ELF-1 (cell line): ENCODE measurements around the gene SPSB4.
"Not testable (repeated sequence)": the region's sequence is repeated elsewhere in the genome, so short reads cannot be mapped to it uniquely, and the experiment has no call there.

Experiments
- DNase-seq: peaks from one replicate; pipeline ENCODE4 v3.0.0-alpha.2; 2016; ENCODE audit warnings: low read depth, low spot score

SPSB4 gene

DNA sequence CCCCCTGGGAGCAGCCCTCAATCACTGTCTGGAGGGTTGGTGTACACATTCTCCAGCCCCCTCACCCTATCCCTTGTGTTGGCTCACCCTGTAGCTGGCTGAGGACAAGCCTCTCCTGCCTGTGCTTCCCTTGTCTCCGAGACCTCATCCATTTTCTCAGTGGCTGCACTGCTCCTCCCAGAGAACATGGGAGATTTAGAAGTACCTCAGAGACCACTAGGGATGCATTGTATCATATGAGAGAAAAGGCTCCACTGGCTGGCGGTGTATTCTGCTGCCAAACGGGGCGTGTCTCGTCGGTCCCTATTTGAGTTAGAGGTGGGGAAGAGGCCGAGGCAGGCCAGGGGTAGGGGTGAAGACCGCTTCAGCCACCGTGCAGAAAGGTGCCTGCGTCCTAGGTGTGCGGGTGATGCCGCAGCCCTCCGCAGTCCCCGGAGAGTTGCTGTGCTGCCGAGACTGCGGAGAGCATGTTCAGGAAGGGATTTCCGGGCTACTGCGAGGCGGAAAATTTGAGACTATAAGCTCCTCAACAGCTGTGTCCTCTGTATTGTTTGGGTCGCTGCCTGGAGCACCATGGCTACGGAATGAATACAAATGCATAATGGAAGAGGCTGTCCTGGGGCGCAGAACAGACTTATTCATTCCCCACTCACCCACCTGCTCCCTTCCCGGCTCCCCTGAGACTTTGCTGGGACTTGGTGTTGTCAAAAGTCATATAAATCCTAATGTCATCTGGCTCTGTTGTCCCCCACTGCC is 43.8 kb downstream of the SPSB4 start:
- peak; percentile 32 for DNase-seq

DNA sequence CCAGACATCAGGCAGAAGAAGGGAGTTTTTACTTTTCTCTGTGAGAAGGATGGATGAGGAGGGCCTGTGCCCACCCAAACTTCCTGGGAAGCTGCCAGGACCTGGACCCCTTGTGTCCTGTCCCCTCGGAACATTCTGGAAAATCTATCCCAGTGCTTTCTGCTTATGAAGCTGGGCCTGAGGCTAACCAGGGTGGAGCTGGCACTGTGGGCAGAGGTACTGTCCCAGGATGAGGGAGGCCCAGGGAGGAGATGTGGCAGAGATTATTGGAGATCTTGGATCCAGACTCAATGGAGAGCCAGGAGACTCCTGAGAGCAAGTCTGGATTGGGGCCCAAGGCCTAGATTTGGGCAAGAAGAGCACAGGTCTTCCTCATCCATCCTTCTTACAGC is 44.4 kb downstream of the SPSB4 start:
- DNase-seq = no peak

DNA sequence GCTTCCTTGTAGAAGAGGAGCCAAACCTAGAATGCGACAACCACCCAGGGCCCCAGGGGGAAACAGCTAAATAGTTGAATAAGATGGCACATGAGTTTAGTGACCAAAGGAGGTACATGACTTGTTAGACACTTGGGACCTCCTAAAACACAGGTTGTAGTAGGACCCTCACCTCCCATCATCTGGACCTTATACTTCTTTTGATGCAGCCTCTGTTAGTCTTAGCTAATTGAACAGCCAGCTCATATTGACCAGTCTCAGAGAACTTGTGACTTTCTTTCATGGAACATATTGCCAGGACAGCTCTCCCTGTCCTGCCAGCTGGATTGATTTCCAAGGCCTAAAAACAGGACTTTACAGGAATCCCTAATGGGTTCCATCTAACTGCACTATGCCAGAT is 45.0 kb downstream of the SPSB4 start:
- DNase-seq = no peak

DNA sequence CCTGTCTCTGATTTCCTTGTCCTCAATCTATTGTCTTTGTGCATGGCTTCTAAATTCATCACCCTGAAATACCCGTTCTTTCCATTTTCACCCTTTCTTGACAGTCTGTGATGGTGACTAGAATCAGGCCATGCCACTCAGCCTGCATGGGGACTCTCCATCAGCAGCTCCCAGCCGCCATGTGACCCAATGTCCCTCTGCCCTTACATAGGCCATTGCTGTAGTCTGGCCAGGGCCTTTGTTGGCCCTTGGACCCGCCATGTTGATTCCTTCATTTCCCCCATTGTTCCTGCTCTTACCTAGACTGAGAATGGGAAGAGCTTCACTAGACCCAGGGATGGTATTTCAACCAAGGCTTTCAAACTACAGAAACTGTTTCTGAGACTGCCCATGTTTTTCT is 45.8 kb downstream of the SPSB4 start:
- no peak for DNase-seq

DNA sequence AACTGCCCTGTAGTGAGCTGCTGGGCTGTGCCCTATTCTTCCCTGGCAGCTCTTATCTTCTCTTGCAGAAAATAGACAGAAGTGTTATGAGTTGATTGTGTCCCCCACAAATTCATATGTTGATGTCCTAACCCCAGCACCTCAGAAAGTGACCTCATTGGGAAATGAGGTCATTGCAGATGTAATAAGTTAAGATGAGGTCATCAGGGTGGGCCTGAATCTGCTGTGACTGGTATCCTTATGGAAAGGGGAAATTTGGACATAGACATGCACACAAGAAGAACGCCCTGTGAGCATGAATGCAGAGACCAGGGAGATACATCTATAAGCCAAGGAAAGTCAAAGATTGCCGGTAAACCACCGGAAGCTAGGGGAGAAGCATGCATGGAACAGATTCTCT is 49.0 kb downstream of the SPSB4 start:
- DNase-seq = no peak

DNA sequence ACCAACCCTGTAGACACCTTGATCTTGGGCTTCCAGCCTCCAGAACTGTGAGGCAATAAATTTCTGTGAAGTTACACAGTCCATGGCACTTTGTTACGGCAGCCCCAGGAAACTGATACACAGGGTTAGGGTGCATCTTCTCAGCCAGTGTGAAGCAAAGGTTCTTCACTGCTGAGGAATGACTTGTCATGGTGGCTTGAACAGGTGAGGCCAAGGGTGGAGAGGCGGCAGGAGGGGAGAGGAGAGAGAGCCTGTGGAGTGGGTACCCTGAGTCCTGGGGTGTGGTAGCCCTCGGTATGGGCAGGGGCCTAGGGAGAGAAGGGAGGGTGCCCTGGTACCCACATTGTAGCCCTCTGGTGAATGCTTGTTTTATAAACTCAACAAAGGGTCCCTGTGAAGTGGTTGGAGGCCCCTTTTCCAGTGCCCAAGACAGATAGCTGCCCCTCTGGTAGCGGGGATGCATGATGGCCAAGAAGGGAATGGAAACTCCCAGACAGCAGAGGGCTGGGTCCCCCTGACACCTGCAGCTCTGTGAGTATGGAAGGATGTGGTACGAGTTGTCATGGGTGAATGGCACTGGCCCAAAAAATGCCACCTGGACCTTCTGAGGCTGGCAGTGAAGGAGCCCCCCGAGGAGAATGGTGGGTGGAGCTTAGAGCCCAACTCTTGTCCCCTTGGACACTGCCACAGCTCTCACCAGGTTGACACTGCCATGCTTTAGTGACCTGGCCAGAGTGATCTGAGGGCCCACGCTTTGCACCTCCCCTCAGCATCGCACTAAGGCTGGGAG is 49.6 kb downstream of the SPSB4 start:
- no peak for DNase-seq

DNA sequence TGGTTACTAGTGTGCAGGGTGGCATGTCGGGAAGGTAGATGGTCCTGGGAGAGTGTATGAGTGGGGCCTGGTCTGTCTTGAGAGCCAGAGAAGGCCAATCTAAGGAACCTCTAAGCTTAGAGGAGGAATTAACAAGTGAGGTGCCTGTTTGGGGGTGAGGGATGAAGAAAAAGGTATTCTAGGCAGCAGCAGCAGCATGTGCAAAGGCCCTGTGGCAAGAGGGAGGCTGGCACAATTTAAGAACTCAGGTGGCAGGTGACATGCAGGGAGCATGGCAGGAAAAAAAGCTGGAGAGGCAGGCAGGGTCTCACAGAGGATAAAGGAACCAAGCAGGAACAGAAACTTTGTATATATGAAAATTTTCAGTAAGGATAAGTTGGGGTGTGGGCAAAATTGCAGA is 51.2 kb downstream of the SPSB4 start:
- no peak for DNase-seq

DNA sequence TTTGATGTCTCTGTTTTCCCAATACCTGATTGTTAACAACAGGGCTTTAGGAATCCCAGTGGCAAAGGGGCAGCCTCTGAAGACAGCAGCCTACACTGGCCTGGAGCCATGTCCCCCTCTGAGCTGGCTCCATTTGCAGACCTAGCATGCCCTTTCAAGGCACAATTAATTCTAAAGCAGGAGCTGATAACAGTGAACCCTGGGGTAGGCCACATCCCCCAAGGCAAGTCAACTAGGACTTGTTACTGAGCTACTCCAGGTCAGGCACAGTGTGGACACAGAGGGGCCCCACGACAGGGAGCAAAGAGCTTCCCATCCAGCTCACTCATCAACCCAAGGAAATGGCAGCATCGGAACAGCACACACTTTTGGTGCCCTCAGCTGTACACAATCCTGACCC is 51.9 kb downstream of the SPSB4 start:
- peak; percentile 90 for DNase-seq

DNA sequence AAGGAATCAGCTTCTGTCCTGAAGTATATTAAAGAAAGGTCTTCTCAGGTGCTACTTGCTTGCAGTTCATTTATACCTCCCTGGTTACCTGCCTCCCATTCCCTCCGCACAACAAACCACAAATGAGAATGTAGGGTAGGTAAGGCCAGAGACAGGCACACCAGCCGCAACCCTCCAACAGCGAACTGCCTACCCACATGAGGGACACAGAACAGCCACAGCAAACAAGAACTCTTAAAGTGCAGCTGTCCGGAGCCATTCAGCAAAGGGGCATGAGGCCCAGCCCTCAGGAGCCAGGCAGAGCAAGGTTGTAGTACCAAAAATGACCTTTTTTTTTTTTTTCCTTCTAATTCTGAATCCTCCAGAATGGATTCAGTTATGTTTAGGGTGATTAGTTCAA is 52.4 kb downstream of the SPSB4 start:
- DNase-seq = no peak

DNA sequence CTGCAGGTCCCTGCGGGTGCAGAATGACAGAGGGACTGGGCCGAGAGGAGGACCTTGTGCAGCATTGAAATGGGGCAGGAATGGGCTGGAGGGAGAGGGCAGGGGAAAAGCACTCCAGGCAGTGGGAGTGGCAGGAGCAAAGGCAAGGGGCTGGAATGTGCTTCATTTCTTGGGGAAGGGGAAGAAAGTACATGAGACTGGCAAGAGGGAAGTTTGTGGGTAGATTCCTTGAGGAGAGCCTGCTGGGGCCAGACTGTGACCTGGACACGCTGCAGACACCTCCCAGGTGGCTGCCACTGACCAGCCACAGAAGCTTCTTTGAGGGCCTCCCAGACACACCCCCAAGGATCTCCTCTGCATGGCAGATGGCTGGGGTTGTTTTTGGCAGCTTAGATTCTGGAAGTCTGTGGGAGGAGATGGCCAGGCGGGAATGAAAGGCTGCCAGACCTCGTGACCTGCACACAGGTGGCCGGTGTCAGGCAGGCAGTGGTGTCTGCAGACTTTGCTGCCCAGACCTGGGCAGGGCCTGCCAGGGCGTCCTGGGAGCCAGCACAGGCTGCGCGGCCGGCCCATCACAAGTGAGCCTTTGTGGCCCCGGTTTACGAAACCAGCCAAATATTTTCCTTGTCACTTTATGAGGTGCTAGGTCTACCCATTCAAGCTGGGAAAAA is 53.1 kb downstream of the SPSB4 start:
- peak; percentile 78 for DNase-seq

DNA sequence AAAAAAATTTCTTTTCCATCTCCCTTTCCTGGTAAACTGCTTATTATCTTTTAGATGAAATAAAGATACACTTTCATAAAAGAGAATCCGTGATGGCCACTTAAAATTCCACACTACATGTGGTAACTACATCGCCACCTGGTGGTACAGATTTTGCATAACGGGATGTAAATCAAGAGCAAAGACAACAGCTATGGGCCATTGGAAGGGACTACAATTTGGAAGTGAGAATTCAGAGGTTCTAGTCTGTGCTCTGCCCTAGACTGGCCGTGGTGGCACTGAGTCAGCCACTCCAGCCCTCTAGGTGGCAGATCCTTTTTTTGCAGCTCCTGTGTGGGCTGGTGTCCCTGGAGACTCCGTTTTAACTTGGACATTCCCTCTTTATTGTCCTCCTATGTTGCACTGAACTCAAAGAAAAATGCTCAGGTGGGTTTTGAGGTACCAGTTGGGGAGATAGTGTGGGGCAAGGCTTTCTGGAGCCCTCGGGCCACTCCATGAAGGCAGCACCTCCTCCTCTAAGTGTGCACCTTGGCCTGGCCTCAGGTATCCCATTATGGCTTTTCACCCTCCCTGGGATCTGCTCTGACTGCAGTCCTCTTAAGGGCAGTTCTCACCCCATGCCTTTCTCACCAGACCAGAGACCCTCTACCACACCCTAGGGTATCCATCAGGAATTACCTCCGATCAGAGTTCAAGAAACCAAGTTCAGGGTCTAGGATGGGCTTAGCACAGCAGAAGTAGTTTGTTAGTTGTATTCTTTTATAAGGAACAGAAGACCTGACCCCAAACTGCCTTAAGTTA is 54.9 kb downstream of the SPSB4 start:
- peak; percentile 39 for DNase-seq

DNA sequence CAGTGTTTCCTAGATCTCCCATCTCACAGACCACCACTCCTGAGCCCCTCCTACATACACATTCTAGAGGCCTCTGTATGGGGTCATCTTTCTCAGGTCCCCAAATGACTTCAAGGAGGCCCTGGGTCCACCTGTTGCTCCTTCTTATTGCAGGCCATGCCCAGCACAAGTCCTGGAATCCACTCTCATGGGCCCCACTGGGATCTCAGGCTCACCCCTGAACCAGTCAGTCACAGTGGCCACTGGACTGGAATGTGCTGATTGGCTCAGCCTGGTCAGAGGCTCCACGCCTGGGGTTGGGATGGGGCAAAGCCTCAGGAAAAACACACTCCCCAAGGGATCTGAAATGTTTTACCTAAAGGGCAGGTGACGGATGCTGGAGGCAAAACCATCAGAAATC is 55.7 kb downstream of the SPSB4 start:
- DNase-seq = no peak

DNA sequence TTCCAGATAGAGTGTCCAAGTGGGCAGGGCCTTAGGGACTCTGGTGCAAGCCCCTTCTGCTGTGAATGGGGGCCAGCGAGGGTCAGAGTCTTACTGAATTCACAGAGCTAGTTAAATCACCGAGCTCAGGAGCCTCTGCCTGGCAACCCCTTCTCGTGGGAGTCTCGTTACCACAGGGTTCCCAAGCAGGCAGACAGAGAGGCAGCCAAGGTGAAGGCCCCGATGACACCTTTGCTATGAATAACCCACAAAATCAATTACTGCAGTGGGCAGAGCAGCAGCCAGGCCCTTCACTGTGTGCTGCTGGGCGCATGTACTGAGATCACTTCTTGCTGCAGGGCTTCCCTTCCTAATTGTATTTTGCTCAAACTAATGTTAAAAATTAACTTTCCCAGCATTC is 56.9 kb downstream of the SPSB4 start:
- no peak for DNase-seq

DNA sequence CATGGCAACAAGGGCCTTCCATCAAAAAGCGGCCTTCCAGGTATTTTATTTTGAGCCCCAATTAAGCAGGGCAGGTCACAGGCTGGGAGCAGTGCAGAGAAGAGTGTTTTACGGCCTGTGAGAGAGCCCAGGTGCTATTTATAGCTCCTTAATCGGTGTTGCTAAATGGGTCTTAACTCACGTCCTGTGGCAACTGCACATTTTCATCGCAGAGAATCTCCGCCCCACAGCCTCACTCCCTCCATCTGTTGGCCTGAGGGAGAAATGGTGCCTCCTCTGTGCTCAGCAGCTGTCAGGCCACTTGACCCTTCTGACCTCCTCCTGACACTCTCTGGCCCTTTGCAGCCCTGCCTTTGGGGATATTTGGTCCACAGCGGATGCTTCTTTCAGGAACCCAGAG is 58.6 kb downstream of the SPSB4 start:
- DNase-seq = peak; percentile 64

DNA sequence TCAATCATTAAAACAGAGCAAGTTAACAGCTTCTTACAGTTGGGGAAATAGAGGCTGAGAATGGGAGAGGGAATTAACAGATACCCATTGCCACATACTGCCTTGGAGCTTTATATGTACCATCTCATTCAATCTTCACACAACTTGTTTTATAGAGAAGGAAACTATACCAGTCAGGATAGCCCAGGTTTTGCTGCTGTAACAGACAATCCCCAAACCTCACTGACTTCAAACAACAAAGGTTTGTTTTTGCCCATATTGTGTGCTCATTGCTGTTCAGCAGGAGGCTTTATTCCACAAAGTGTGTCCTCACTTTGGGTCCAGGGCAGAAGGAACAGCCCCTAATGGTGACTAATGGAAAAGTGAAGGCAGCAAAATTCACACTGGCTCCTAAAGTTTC is 59.2 kb downstream of the SPSB4 start:
- no peak for DNase-seq

DNA sequence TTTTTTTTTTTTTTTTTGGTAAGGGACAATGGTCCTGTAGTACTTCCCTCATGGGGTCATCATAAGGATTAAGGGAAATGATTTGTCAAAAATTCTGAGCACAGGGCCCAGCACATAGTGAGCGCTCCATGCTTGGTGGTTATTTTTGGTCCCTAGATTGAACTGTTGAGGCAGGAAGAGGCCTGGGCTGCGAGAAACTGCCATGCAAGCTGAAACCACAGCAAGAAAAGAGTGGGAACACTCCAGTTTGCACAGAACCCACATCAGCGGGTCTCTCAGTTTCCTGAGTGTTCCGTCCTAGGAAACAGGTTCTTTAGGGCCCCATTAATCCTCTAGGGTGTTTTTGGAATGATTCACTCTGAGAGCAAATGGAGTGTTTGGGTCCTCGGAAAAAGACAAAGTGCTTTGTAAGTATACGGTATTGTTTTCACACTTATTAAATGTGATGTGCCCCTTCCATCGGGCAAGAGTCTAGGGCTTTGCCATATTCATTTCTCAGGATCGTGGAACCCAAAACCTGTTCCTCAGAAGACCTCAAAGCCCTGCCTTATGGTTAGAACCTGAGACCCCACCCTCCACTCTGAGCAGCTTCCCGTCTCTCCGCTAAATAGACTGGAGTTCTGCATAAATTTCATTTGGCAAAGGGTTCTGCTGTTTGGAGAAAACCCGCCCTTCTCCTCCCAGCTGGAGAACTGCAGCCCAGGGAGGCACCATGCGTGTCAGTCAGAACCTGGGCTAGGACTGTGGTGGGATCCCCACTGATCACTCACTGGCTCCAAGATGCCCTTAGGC is 60.4 kb downstream of the SPSB4 start:
- no peak for DNase-seq

DNA sequence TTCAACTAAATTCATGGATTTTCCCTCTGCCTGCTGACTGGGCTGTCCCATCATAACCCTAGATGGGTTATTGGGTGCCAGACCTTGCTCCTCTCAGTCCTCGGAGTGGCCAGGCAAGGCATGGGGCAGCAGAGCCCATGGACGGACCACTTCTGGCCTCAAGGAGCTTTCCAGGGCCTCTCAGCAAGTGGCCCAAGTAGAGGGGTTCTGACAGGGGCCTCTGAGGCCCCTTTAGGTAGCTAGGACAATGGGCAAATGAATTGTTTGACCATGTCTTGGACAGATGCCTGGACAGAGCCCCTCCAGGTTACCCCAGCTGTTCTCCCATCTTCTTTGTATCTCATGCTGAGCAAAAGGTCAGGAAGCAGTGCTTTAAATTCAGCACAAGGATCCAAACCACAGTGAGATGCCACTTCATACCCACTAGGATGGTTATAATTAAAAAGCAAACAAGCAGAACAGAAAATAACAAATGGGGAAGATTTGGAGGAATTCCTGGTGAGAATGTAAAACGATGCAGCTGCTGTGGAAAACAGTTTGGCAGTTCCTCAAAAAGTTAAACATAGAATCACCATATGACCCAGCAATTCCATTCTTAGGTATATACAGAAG is 61.6 kb downstream of the SPSB4 start:
- DNase-seq = no peak

DNA sequence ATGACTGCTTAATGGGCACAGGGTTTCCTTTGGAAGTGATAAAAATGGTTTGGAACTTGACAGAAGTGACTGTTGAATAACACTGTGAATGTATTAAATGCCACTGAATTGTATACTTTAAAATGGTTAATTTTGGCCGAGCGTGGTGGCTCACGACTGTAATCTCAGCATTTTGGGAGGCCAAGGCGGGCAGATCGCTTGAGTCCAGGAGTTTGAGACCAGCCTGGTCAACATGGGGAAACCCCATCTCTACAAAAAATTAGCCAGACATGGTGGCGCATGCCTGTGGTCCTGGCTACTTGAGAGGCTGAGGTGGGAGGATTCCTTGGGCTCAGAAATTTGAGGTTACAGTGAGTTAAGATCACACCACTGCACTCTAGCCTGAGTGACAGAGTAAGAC is 62.5 kb downstream of the SPSB4 start:
- not testable (repeated sequence) for DNase-seq

DNA sequence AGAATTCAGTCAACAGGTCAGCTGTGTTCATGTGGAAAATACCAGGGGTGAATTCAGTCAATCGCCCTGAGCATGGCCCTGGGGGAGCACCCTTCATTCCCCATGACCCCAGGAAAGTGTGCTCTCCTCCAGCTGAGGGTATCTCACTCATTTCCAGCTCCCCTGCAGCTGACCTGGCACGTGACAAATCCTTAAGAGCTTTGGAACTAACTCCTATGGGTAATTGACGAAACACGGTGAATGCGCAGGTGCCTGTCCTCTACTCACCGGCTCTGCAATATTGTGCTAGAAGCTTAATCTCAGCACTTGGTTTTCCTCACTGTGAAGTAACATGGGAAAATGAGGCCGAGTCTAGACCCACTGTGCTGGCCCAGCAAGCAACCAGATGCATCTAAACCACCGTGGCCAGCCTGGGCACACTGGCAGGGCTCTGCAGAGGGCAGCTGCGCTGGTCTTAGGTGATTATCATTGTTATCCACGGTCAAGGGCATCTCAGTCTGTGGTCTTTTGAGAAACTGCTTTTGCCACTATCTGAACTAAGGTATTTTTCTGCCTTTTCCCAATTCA is 63.1 kb downstream of the SPSB4 start:
- no peak for DNase-seq

DNA sequence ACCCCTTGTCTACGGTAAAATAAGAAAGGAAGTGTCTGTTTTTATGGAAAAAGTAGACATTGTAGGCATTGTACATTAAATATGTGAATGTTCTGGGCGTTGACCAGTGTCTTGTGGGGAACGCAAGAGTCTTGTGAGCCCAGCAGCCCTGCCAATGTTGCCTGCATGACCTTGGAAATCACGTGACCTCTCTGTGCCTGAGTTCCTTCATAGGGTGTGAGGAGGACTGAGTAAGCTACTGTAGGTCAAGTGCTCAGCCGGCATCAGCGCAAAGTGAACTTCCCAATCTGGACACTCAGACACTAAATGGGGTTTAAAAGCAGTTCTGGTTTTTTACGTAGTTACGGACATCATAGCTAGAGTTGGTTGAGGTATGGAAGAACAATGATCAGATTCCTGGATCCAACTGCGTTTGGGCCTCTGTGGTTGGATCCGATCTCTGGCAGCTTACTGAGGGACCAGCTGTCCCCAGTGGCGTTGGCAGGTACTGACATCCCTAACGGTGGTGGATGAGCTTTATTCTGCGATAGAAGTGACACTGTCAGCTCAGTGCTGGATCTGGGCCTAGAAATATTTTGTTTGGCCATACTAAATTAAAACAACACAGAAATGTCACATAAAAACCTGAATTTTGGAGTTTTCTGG is 63.8 kb downstream of the SPSB4 start:
- peak; percentile 52 for DNase-seq
